ENCODE results near the gene CR1L.

DNA sequence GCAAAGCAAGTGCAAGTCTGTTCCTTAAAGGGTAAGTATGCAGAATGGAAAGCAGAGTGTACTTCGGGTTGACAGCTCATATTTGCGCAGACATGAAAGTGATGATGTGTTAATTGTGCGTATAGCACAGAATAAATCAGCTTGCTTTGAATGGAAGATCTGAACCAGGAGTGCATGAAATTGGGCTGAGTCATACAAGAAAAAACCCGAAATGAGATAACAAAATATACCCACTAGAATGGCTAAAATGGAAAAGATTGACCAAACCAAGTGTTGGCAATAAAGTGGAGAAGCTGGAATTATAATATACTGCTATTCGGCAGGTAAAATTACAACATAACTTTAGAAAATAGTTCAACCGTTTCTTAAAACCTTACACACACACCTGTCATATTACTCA, 28.5 kb downstream of the CR1L start:
- no peak for TF ChIP-seq POLR2A (IDR thresholded peaks at IDR 0.05; ENCODE audit: low read depth, low read length)
- TF ChIP-seq POLR2AphosphoS5 (IDR thresholded peaks at IDR 0.05; ENCODE audit: low read depth, low read length) = no peak
- no peak for TF ChIP-seq TAF1 (IDR thresholded peaks at IDR 0.05; ENCODE audit: low read depth, low read length)
- no peak for TF ChIP-seq SPI1 (IDR thresholded peaks at IDR 0.05; ENCODE audit: low read depth, low read length)
- TF ChIP-seq POU2F2 (IDR thresholded peaks at IDR 0.05; ENCODE audit: low read depth, low read length) = no peak
- no peak for TF ChIP-seq PAX5 (IDR thresholded peaks at IDR 0.05; ENCODE audit: insufficient read depth, low read length, severe bottlenecking)

All from GM12891 (cell line).